CD14-positive monocyte (primary cell): ENCODE data around the gene GLIS2. TPM values are rescaled to one million over a fixed set of nuclear protein-coding genes. Genes with fewer than 3 reads are reported as not detected.
A peak's percentile ranks its signal among the peaks of the same experiment; 100 is the strongest.

Experiments
- DNase-seq, 3 donors: peaks; one replicate each; pipeline ENCODE4 v3.0.0-alpha.2; 2011 to 2022
- H2AFZ ChIP-seq: 2 replicates; pipeline ENCODE4 v1.6.0; 2012; ENCODE audit warnings: mild to moderate bottlenecking, low read depth, low read length, inconsistent platforms; ENCODE audit not compliant: insufficient read depth, poor library complexity, severe bottlenecking
- H3K27ac ChIP-seq, 2 donors: 1 replicate in 1 of 2; 2 replicates in 1 of 2; pipeline ENCODE4 v1.5.1; 2012 to 2013; ENCODE audit warnings: low read length in 2 of 2, control low read depth in 1 of 2, inconsistent platforms in 1 of 2, low read depth in 1 of 2, mild to moderate bottlenecking in 1 of 2
- H3K27me3 ChIP-seq, 2 donors: one replicate each; pipeline versions ENCODE4 v1.6.0 to v1.6.1; 2011 to 2013; ENCODE audit warnings: low read length in 2 of 2; ENCODE audit not compliant: control insufficient read depth in 2 of 2, insufficient read depth in 2 of 2
- H3K36me3 ChIP-seq, 2 donors: replicated peaks in 1 of 2; 1 replicate in 1 of 2; 2 replicates in 1 of 2; pipeline versions ENCODE4 v1.5.1 to v1.6.1; 2012 to 2013; ENCODE audit warnings: low read length in 2 of 2, control low read depth in 1 of 2, inconsistent platforms in 1 of 2, mild to moderate bottlenecking in 1 of 2; ENCODE audit not compliant: insufficient read depth in 2 of 2, control insufficient read depth in 1 of 2
- H3K4me1 ChIP-seq, 2 donors: 1 replicate in 1 of 2; 2 replicates in 1 of 2; pipeline versions ENCODE4 v1.5.1 to v1.6.1; 2012 to 2013; ENCODE audit warnings: low read length in 2 of 2, control low read depth in 1 of 2, inconsistent platforms in 1 of 2, mild to moderate bottlenecking in 1 of 2, moderate library complexity in 1 of 2; ENCODE audit not compliant: insufficient read depth in 2 of 2, control insufficient read depth in 1 of 2
- H3K4me2 ChIP-seq: replicated peaks from 2 replicates; pipeline ENCODE3; 2012; ENCODE audit warnings: low read length, moderate library complexity, mild to moderate bottlenecking; ENCODE audit not compliant: poor library complexity, severe bottlenecking; ENCODE audit errors: extremely low read depth
- H3K4me3 ChIP-seq, 3 experiments: fragments of 200-600 bp in 1 of 3; sonication (generic) in 1 of 3; replicated peaks in 1 of 3; 1 replicate in 2 of 3; 2 replicates in 1 of 3; pipeline ENCODE4 v1.5.1; 2011 to 2013; ENCODE audit warnings: low read length in 3 of 3, mild to moderate bottlenecking in 3 of 3, control low read depth in 2 of 3, low read depth in 2 of 3, inconsistent platforms in 1 of 3, moderate library complexity in 1 of 3
- H3K79me2 ChIP-seq: 2 replicates; pipeline ENCODE4 v1.6.0; 2012; ENCODE audit warnings: mild to moderate bottlenecking, control low read depth, inconsistent platforms, low read length, moderate library complexity; ENCODE audit not compliant: insufficient read depth
- H3K9ac ChIP-seq: 2 replicates; pipeline ENCODE4 v1.6.0; 2017; ENCODE audit warnings: low read length, mild to moderate bottlenecking; ENCODE audit not compliant: insufficient read depth, poor library complexity, severe bottlenecking
- H3K9me3 ChIP-seq, 2 donors: replicated peaks in 1 of 2; 1 replicate in 1 of 2; 2 replicates in 1 of 2; pipeline versions ENCODE4 v1.5.1 to v1.6.1; 2012 to 2013; ENCODE audit warnings: low read length in 2 of 2, control low read depth in 1 of 2; ENCODE audit not compliant: control insufficient read depth in 1 of 2, insufficient read depth in 1 of 2
- H4K20me1 ChIP-seq: 2 replicates; pipeline ENCODE4 v1.6.0; 2012; ENCODE audit warnings: mild to moderate bottlenecking, low read length, control low read depth, moderate library complexity; ENCODE audit not compliant: insufficient read depth
- H3K27ac Mint-ChIP-seq, 7 donors: one replicate each; pipeline ENCODE4 v1.8.0; 2020; ENCODE audit warnings: mild to moderate bottlenecking in 7 of 7, mixed read lengths in 7 of 7, moderate library complexity in 6 of 7, inconsistent platforms in 2 of 7
- H3K27me3 Mint-ChIP-seq, 3 donors: one replicate each; pipeline ENCODE4 v1.8.0; 2021 to 2022; ENCODE audit warnings: low read depth in 3 of 3, mild to moderate bottlenecking in 3 of 3, mixed read lengths in 3 of 3, moderate library complexity in 3 of 3, inconsistent platforms in 1 of 3
- H3K36me3 Mint-ChIP-seq, 2 donors: one replicate each; pipeline ENCODE4 v1.8.0; 2020; ENCODE audit warnings: mixed read lengths in 2 of 2, inconsistent platforms in 1 of 2, mild to moderate bottlenecking in 1 of 2
- H3K4me1 Mint-ChIP-seq: one replicate; pipeline ENCODE4 v1.8.0; 2020; ENCODE audit warnings: mild to moderate bottlenecking, mixed read lengths
- H3K4me3 Mint-ChIP-seq, 2 donors: one replicate each; pipeline ENCODE4 v1.8.0; 2020; ENCODE audit warnings: mild to moderate bottlenecking in 2 of 2, mixed read lengths in 2 of 2, moderate library complexity in 1 of 2
- H3K9me3 Mint-ChIP-seq, 7 donors: one replicate each; pipeline ENCODE4 v1.8.0; 2020 to 2022; ENCODE audit warnings: mixed read lengths in 7 of 7, mild to moderate bottlenecking in 6 of 7, moderate library complexity in 6 of 7, inconsistent platforms in 2 of 7
- CTCF ChIP-seq: fragments of 200-600 bp; IDR thresholded peaks from one replicate; pipeline ENCODE4 v1.8.0; 2022; ENCODE audit warnings: antibody characterized with exemption, mild to moderate bottlenecking
- WGBS: methylation state at CpG from one replicate; pipeline ENCODE4 v1.1.5; 2013; ENCODE audit warnings: missing lambda C conversion rate; ENCODE audit not compliant: insufficient coverage; 5-methylcytosine and 5-hydroxymethylcytosine counted together
- intact Hi-C, 2 donors: fragments of 100-400 bp; cut with micrococcal nuclease; formaldehyde crosslinking; loops; one replicate each; pipeline versions ENCODE4 v1.15.0 to v1.15.1; 2023
- polyA plus RNA-seq, 3 donors: library from polyadenylated mRNA; depleted of rRNA in 1 of 3; unstranded in 2 of 3; stranded (reverse) in 1 of 3; fragments of 300-500 nt in 2 of 3; fragments of >200 nt in 1 of 3; fragmentation: Illumina TruSeq in 2 of 3; gene quantifications; 1 replicate in 2 of 3; 2 replicates in 1 of 3; pipeline ENCODE4 v1.2.3, GENCODE V29; 2012 to 2021

Gene GLIS2
- polyA plus RNA-seq, 3 donors = 0.03 TPM; not detected in 2

- peak overlapping the region; percentile 18 to 77 (median 23) for H3K4me3 ChIP-seq
- H3K27me3 Mint-ChIP-seq = peaks cover 13 to 34% (median 29%) of the 10 kb centered on the region in 3 donors
- H3K36me3 ChIP-seq = no peaks in the 10 kb centered on the region
- peaks cover 0 to 15% of the 10 kb centered on the region in 2 donors for H3K27me3 ChIP-seq
- intact Hi-C loops = loop anchor here in 1 of 2 donors (5.0 kb wide), 1 partner anchor 41 kb away; no protein-coding TSS in a partner anchor
- no peaks in the 10 kb centered on the region for H4K20me1 ChIP-seq
- H3K27ac Mint-ChIP-seq = peak overlapping the region in 1 of 7 donors; percentile 61
- 4% methylated on average over 27 of the region's 30 CpGs for WGBS
- H3K4me1 Mint-ChIP-seq = peaks cover 13% of the 10 kb centered on the region
- peak; percentile 53 to 58 (median 56) for DNase-seq
- peak overlapping the region; percentile 83 for H2AFZ ChIP-seq
- TF ChIP-seq CTCF = peak; percentile 49
- H3K9ac ChIP-seq = peak overlapping the region; percentile 46
- no peak overlapping the region for H3K27ac ChIP-seq
- H3K9me3 ChIP-seq = no peaks in the 10 kb centered on the region
- H3K79me2 ChIP-seq = no peaks in the 10 kb centered on the region
- H3K4me2 ChIP-seq = peak overlapping the region; percentile 95
- H3K9me3 Mint-ChIP-seq = peaks cover 0 to 6% (median 0%) of the 10 kb centered on the region in 7 donors
- H3K36me3 Mint-ChIP-seq = no peaks in the 10 kb centered on the region
- peaks cover 20 to 26% of the 10 kb centered on the region in 2 donors for H3K4me1 ChIP-seq
- H3K4me3 Mint-ChIP-seq = peak overlapping the region; percentile 63 to 71
Observed at GRCh38 chr16:4328046-4328781, 12.3 kb downstream of the GLIS2 start.

GRCh38 chr16:4328782-4329775 is 13.2 kb downstream of the GLIS2 start:
- no peaks in the 10 kb centered on the region for H3K36me3 Mint-ChIP-seq
- no peak overlapping the region for H2AFZ ChIP-seq
- H3K27me3 ChIP-seq = peaks cover 0 to 15% of the 10 kb centered on the region in 2 donors
- H3K27ac ChIP-seq = no peak overlapping the region
- H3K27me3 Mint-ChIP-seq = peaks cover 13 to 38% (median 34%) of the 10 kb centered on the region in 3 donors
- no peak overlapping the region for H3K4me3 ChIP-seq
- H4K20me1 ChIP-seq = no peaks in the 10 kb centered on the region
- peaks cover 20 to 26% of the 10 kb centered on the region in 2 donors for H3K4me1 ChIP-seq
- H3K9me3 Mint-ChIP-seq = peaks cover 0 to 6% (median 0%) of the 10 kb centered on the region in 7 donors
- DNase-seq = no peak
- H3K4me2 ChIP-seq = peak overlapping the region; percentile 95
- peak overlapping the region in 1 of 2 donors; percentile 30 for H3K4me3 Mint-ChIP-seq
- H3K36me3 ChIP-seq = no peaks in the 10 kb centered on the region
- no peak for TF ChIP-seq CTCF
- peaks cover 13% of the 10 kb centered on the region for H3K4me1 Mint-ChIP-seq
- H3K79me2 ChIP-seq = no peaks in the 10 kb centered on the region
- H3K9me3 ChIP-seq = no peaks in the 10 kb centered on the region
- 82% methylated on average over 11 of the region's 17 CpGs for WGBS
- intact Hi-C loops = loop anchor here in 1 of 2 donors (5.0 kb wide), 1 partner anchor 42 kb away; no protein-coding TSS in a partner anchor
- peak overlapping the region in 1 of 7 donors; percentile 53 for H3K27ac Mint-ChIP-seq
- no peak overlapping the region for H3K9ac ChIP-seq
